K562 (cell line): Measurements from ENCODE around the gene SCFD2. TPM values are rescaled to one million over a fixed set of nuclear protein-coding genes. Genes with fewer than 3 reads are reported as not detected.

Source experiments
- ATAC-seq: fragments of 200-7000 bp; cut with Tn5 transposase; 3 replicates; pipeline ENCODE4 v1.9.1; 2020; ENCODE audit warnings: moderate library complexity
- BruUV-seq: library from RNA; stranded (reverse); fragments of 400-500 nt; replicated peaks from 2 replicates; lab custom pipeline; 2021; lab: Mats Ljungman, UMichigan
- CTCF ChIA-PET: fragments of 300-600 bp; formaldehyde crosslinking; extraction: SDS; loops from one replicate; lab custom pipeline; 2021; ENCODE audit warnings: low intra/inter-chr PET ratio; lab: Yijun Ruan, JAX
- POLR2A ChIA-PET: fragments of 300-600, 350-650 bp; sonication (Branson Sonifier 250); formaldehyde crosslinking; extraction: SDS; loops from one replicate; lab custom pipeline; 2021; ENCODE audit warnings: antibody characterized with exemption, inconsistent platforms; lab: Yijun Ruan, JAX
- DNase-seq, 4 experiments: peaks; one replicate each; pipeline versions ENCODE4 v3.0.0 to v3.0.0-alpha.2; 2011 to 2018; ENCODE audit warnings: low spot score in 3 of 4, mixed read lengths in 3 of 4; ENCODE audit errors: extremely low read depth in 1 of 4
- FAIRE-seq: peaks from 2 replicates; lab custom pipeline; 2011; peaks lifted over from hg19 to GRCh38; lab: Jason Lieb, UNC
- H2AFZ ChIP-seq: 2 replicates; pipeline ENCODE4 v1.6.0; 2011; ENCODE audit warnings: low read depth, low read length, control low read depth, inconsistent platforms
- H3K27ac ChIP-seq: fragments of 200-600 bp; 3 replicates; pipeline ENCODE4 v1.8.0; 2011; ENCODE audit warnings: low read depth, mild to moderate bottlenecking, control low read depth, inconsistent platforms, low read length, moderate library complexity, mixed read lengths; ENCODE audit errors: extremely low read depth
- H3K27me3 ChIP-seq, 2 experiments: fragments of 300-600 bp in 1 of 2; 2 replicates in 1 of 2; 3 replicates in 1 of 2; pipeline versions ENCODE4 v1.6.0 to v1.8.0; 2011; ENCODE audit warnings: inconsistent platforms in 2 of 2, low read length in 2 of 2, mild to moderate bottlenecking in 1 of 2, mixed read lengths in 1 of 2, moderate library complexity in 1 of 2; ENCODE audit not compliant: control insufficient read depth in 2 of 2, insufficient read depth in 2 of 2
- H3K36me3 ChIP-seq: fragments of 300-600 bp; 3 replicates; pipeline ENCODE4 v1.8.0; 2011; ENCODE audit warnings: mild to moderate bottlenecking, low read length, inconsistent platforms; ENCODE audit not compliant: control insufficient read depth, insufficient read depth
- H3K4me1 ChIP-seq, 2 experiments: fragments of 200-600 bp in 1 of 2; replicated peaks in 1 of 2; 2 replicates in 1 of 2; 3 replicates in 1 of 2; pipeline versions ENCODE4 v1.5.1 to v1.8.0; 2011; ENCODE audit warnings: inconsistent platforms in 2 of 2, low read length in 2 of 2, mild to moderate bottlenecking in 1 of 2, mixed read lengths in 1 of 2, moderate library complexity in 1 of 2; ENCODE audit not compliant: control insufficient read depth in 2 of 2, insufficient read depth in 2 of 2
- H3K4me2 ChIP-seq: 2 replicates; pipeline ENCODE4 v1.6.1; 2011; ENCODE audit warnings: low read length, control low read depth, inconsistent platforms, mixed read lengths; ENCODE audit not compliant: insufficient read depth
- H3K4me3 ChIP-seq: fragments of 200-600 bp; sonication (generic), shearing (Covaris generic); 2 replicates; pipeline ENCODE4 v1.5.1; 2016; ENCODE audit warnings: control low read depth, inconsistent platforms
- H3K79me2 ChIP-seq: fragments of 200-600 bp; 3 replicates; pipeline ENCODE4 v1.8.0; 2011; ENCODE audit warnings: low read length, inconsistent platforms; ENCODE audit not compliant: control insufficient read depth, insufficient read depth
- H3K9ac ChIP-seq, 2 experiments: 2 replicates each; pipeline versions ENCODE4 v1.6.0 to v1.6.1; 2011; ENCODE audit warnings: low read depth in 2 of 2, low read length in 2 of 2, control low read depth in 1 of 2, inconsistent platforms in 1 of 2, mild to moderate bottlenecking in 1 of 2, mixed read lengths in 1 of 2; ENCODE audit not compliant: insufficient read depth in 1 of 2
- H3K9me1 ChIP-seq: one replicate; pipeline ENCODE4 v1.6.0; 2011; ENCODE audit warnings: inconsistent platforms, mild to moderate bottlenecking, low read length, moderate library complexity; ENCODE audit not compliant: control insufficient read depth, insufficient read depth
- H3K9me3 ChIP-seq: replicated peaks from 2 replicates; pipeline ENCODE4 v1.5.1; 2011; ENCODE audit warnings: low read depth, low read length, inconsistent platforms; ENCODE audit not compliant: control insufficient read depth, insufficient read depth
- H4K20me1 ChIP-seq: replicated peaks from 2 replicates; pipeline ENCODE4 v1.6.1; 2011; ENCODE audit warnings: low read length, inconsistent platforms, mixed read lengths; ENCODE audit not compliant: control insufficient read depth, insufficient read depth
- CBX3 ChIP-seq, 2 experiments: IDR thresholded peaks; 1 replicate in 1 of 2; 2 replicates in 1 of 2; pipeline ENCODE4 v1.6.1; 2012; ENCODE audit warnings: inconsistent platforms in 2 of 2, low read length in 2 of 2, borderline replicate concordance in 1 of 2, control low read depth in 1 of 2
- CHD1 ChIP-seq: fragments of 200-600 bp; sonication (generic); IDR thresholded peaks from one replicate; pipeline ENCODE4 v1.6.1; 2012; ENCODE audit warnings: mild to moderate bottlenecking, moderate library complexity, low read length, inconsistent platforms
- CHD2 ChIP-seq: IDR thresholded peaks from 2 replicates; pipeline ENCODE4 v1.6.1; 2011; ENCODE audit warnings: low read depth, low read length
- ELF2 ChIP-seq: fragments of 250-450 bp; sonication (Bioruptor Pico); IDR thresholded peaks from 2 replicates; pipeline ENCODE4 v1.5.0; 2021; ENCODE audit warnings: mild to moderate bottlenecking
- ELF4 ChIP-seq: fragments of 450-650 bp; formaldehyde crosslinking; IDR thresholded peaks from 2 replicates; pipeline ENCODE4 v1.4.0; 2022; ENCODE audit warnings: missing genetic modification characterization
- MAFK ChIP-seq: IDR thresholded peaks from 2 replicates; pipeline ENCODE4 v1.6.1; 2011; ENCODE audit warnings: low read length, improper control_type of control experiment
- NCOA4 ChIP-seq: fragments of 450-650 bp; IDR thresholded peaks from 2 replicates; pipeline ENCODE4 v1.6.1; 2018; ENCODE audit warnings: mild to moderate bottlenecking; ENCODE audit not compliant: partially characterized antibody
- PTBP1 ChIP-seq: fragments of 200-400 bp; formaldehyde crosslinking; IDR thresholded peaks from 2 replicates; pipeline ENCODE4 v1.6.1; 2017; ENCODE audit warnings: low read depth, low read length
- TAF1 ChIP-seq: IDR thresholded peaks from 2 replicates; pipeline ENCODE4 v1.6.1; 2011; ENCODE audit warnings: mild to moderate bottlenecking, low read length, moderate library complexity; ENCODE audit not compliant: insufficient read depth, control insufficient read depth, severe bottlenecking; ENCODE audit errors: extremely low read depth
- THAP7 ChIP-seq: fragments of 250-450 bp; sonication (Bioruptor Pico); IDR thresholded peaks from 2 replicates; pipeline ENCODE4 v1.5.0; 2021
- ZNF778 ChIP-seq: fragments of 450-650 bp; formaldehyde crosslinking; IDR thresholded peaks from 2 replicates; pipeline ENCODE4 v1.4.0; 2020; ENCODE audit warnings: mild to moderate bottlenecking, moderate library complexity
- WGBS: fragments of 100-300 bp; shearing (Covaris generic); methylation state at CpG from one replicate; pipeline ENCODE4 v1.1.6; 2016; ENCODE audit warnings: low coverage, mixed read lengths; ENCODE audit not compliant: insufficient coverage; ENCODE audit errors: missing lambda C conversion rate; 5-methylcytosine and 5-hydroxymethylcytosine counted together
- in situ Hi-C: fragments of 300-500 bp; cut with MboI; formaldehyde crosslinking; loops from 4 replicates; pipeline ENCODE4 v1.15.0; 2018; ENCODE audit warnings: inconsistent platforms, mixed read lengths
- intact Hi-C: fragments of 100-400 bp; cut with micrococcal nuclease; formaldehyde crosslinking; loops from 2 replicates; pipeline ENCODE4 v1.14.2; 2022
- polyA plus RNA-seq, 8 experiments: library from polyadenylated mRNA; depleted of rRNA in 4 of 8; stranded (reverse) in 5 of 8; unstranded in 3 of 8; fragments of >200 nt; fragmentation: Nextera tagmentation in 2 of 8; fragmentation: Illumina TruSeq in 1 of 8; extraction: Ambion mirVana in 2 of 8; extraction: Trizol in 1 of 8; gene quantifications; 2 replicates each; pipeline versions ENCODE4 v1.2.1 to v1.2.3, GENCODE V29; 2011 to 2014; ENCODE audit warnings: inconsistent platforms in 1 of 8, missing spikeins in 1 of 8
- total RNA-seq, 7 experiments: library from RNA; depleted of rRNA in 6 of 7; stranded (reverse); fragments of >200 nt in 6 of 7; fragmentation: Illumina TruSeq in 2 of 7; extraction: Trizol in 2 of 7; gene quantifications; 2 replicates each; pipeline versions ENCODE4 v1.2.1 to v1.2.3, GENCODE V29; 2011 to 2021; ENCODE audit warnings: low replicate concordance in 1 of 7
- TF ChIP-seq, protein P1 (sequence below): fragments of 250-450 bp; sonication (Bioruptor Pico); IDR thresholded peaks from 2 replicates; pipeline ENCODE4 v1.5.0; 2021; ENCODE audit warnings: mild to moderate bottlenecking, moderate library complexity

The SCFD2 gene
- total and polyA plus RNA-seq, 9 of the 15 experiments (the other 6 are each of a cell fraction or from before 2014, with no cell fraction given), result 5.7 to 30.3 (median 22.8) TPM

- H4K20me1 ChIP-seq, result no peaks in the 10 kb centered on the region
- in situ Hi-C loops, result no loop called here
- H3K9me3 ChIP-seq, result no peaks in the 10 kb centered on the region
- H3K79me2 ChIP-seq, result no peaks in the 10 kb centered on the region
- H3K4me1 ChIP-seq, result no peaks in the 10 kb centered on the region
- no peak overlapping the region for H3K27ac ChIP-seq
- no peak overlapping the region for H3K4me2 ChIP-seq
- intact Hi-C loops, result no loop called here
- ChIA-PET POLR2A (no interaction called here), CTCF (no interaction called here)
- H2AFZ ChIP-seq, result no peak overlapping the region
- H3K9ac ChIP-seq, result no peak overlapping the region
- H3K4me3 ChIP-seq, result no peak overlapping the region
- no TSS peak for BruUV-seq
- WGBS, result 64% methylated on average over 3 of the region's 3 CpGs
- no peaks in the 10 kb centered on the region for H3K27me3 ChIP-seq
- H3K36me3 ChIP-seq, result no peaks in the 10 kb centered on the region
- FAIRE-seq, result no peak
- no peaks in the 10 kb centered on the region for H3K9me1 ChIP-seq
- DNase-seq, result no peak
- ATAC-seq, result no peak
- TF ChIP-seq THAP7 (CRISPR knock-in tag) (no peak), ELF4 (CRISPR knock-in tag) (no peak), CBX3 (IDR thresholded peaks at IDR 0.05; ENCODE audit: borderline replicate concordance in 1 of 2, low read length in 2 of 2) (no peak), CHD1 (no peak), MAFK (no peak), ZNF778 (no peak), PTBP1 (no peak), ELF2 (CRISPR knock-in tag) (no peak), NCOA4 (no peak), CHD2 (no peak), TAF1 (no peak)
- TF ChIP-seq, protein P1, sequence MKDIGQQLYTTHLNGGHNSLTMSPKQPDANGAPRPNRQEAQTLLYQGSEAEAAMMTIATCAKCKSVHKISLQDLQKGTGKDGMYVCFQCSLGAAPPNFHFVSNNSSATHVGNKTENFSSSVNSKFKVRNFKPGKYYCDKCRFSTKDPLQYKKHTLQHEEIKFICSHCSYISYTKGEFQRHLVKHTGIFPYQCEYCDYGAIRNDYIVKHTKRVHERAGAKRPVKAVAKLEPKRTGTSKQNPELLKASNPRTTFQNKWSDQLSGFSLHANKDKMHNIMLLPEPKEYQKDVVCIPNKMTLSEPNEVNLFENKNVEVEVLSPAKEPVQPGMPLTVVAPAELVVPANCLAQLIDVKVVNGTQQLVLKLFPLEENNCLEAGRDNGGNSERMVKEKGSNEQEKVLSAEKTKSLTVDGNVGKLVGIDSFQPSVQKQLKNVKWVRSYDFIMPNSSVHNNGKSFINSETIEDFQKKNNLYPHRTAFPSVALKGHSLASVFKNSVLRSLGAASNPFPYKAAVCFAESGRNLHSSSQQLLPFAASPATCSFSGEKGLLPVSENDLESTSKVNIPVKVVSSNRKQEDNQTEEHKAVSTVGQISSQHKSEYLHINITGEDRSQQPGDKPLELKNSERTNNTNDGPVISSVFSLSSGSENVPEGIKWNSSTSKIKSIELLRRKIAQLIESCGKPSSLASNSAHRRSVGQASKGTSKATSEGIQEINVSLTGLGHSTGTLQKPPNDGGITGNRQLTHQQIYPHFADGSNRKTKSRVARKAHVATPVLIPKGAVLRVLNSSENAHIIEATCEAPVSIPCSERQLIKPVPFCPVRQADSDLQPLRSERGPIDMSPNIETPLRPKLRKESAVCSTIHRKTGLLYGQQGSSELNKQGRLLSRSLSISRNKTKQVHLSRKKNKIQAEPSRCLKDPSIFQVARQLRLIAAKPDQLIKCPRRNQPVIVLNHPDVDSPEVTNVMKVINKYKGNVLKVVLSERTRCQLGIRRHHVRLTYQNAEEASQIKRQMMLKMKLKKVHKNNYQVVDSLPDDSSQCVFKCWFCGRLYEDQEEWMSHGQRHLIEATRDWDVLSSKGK (CRISPR knock-in tag), result no peak
These were observed 473.0 kb downstream of the SCFD2 start for GRCh38 chr4:52892880-52893279.
